ENCODE data around the gene C15orf62.

- TF ChIP-seq FOXK2 (IDR thresholded peaks at IDR 0.05) (no peak), FOXA1 (IDR thresholded peaks at IDR 0.05) (no peak), SUZ12 (IDR thresholded peaks at IDR 0.05) (no peak), SP1 (IDR thresholded peaks at IDR 0.05) (no peak), HDGF (IDR thresholded peaks at IDR 0.05; ENCODE audit: borderline replicate concordance) (no peak), L3MBTL2 (conservative IDR thresholded peaks at IDR 0.05) (no peak), NFRKB (IDR thresholded peaks at IDR 0.05) (no peak), FOXM1 (IDR thresholded peaks at IDR 0.05; ENCODE audit: borderline replicate concordance) (no peak), BHLHE40 (IDR thresholded peaks at IDR 0.05; ENCODE audit: borderline replicate concordance) (no peak), ZNF384 (IDR thresholded peaks at IDR 0.05) (no peak), TARDBP (IDR thresholded peaks at IDR 0.05) (no peak), ELF4 (IDR thresholded peaks at IDR 0.05) (no peak)
These were observed 33.2 kb upstream of the C15orf62 start for GRCh38 chr15:40736575-40736974.
